ENCODE results near the gene MAD1L1. TPM values are rescaled to one million over a fixed set of nuclear protein-coding genes. Genes with fewer than 3 reads are reported as not detected.

The MAD1L1 gene
- total RNA-seq, 1 experiment from 2014 or later = 50.8 TPM

DNA sequence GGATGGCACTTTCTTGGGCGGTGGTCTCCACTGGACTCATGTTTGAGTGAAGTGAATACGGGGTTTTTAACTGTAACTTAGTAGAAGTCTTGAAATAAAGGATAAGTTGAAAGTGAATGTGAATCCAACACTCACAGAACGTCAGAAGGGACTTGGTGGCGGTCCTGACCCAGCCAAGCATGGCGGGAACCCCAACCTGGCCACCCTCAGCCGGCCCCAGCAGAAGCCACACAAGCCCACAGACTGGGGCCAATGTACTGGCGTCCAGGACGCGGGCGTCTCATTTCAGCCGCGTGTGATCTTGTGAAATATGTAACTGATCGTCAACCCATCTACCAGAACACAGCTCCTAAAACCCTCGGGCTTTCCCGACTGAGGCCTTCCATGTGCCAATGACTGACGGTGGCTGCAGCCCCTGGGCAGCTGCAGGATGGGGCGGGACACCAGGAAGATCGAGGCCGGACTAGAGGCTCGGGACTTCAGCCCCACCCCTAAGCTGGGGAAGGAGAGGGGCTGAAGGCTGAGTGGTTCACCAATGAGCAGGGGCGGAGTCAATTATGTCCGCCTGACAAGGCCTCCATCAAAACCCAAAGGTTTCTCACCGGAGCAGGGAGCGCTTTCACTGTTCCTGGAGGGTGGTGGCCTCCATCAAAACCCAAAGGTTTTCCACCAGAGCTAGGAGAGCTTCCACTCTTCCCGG lies 161.5 kb downstream of the MAD1L1 start:
- intact Hi-C loops (cut with micrococcal nuclease; ENCODE audit: unreplicated experiment) = no loop called here
- Histone ChIP-seq H3K4me1 (replicated peaks; ENCODE audit: insufficient read depth) (no peaks in the 10 kb centered on the region), H3K27me3 (ENCODE audit: insufficient read depth, low read depth) (no peaks in the 10 kb centered on the region), H3K9me2 (ENCODE audit: insufficient read depth) (no peaks in the 10 kb centered on the region), H3K79me2 (ENCODE audit: low read depth) (no peaks in the 10 kb centered on the region), H3K9me3 (ENCODE audit: insufficient read depth, low read depth) (no peaks in the 10 kb centered on the region), H3K4me3 (no peak overlapping the region), H3K4me2 (no peak overlapping the region), H3K27ac (no peak overlapping the region), H2AFZ (no peak overlapping the region), H3K36me3 (ENCODE audit: low read depth) (no peaks in the 10 kb centered on the region), H4K20me1 (ENCODE audit: insufficient read depth) (no peaks in the 10 kb centered on the region), H3F3A (ENCODE audit: insufficient read depth, low read depth) (no peaks in the 10 kb centered on the region)
- TF ChIP-seq, protein P1, sequence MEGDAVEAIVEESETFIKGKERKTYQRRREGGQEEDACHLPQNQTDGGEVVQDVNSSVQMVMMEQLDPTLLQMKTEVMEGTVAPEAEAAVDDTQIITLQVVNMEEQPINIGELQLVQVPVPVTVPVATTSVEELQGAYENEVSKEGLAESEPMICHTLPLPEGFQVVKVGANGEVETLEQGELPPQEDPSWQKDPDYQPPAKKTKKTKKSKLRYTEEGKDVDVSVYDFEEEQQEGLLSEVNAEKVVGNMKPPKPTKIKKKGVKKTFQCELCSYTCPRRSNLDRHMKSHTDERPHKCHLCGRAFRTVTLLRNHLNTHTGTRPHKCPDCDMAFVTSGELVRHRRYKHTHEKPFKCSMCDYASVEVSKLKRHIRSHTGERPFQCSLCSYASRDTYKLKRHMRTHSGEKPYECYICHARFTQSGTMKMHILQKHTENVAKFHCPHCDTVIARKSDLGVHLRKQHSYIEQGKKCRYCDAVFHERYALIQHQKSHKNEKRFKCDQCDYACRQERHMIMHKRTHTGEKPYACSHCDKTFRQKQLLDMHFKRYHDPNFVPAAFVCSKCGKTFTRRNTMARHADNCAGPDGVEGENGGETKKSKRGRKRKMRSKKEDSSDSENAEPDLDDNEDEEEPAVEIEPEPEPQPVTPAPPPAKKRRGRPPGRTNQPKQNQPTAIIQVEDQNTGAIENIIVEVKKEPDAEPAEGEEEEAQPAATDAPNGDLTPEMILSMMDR (conservative IDR thresholded peaks at IDR 0.05) = no peak
- no peak for TF ChIP-seq EZH2 (IDR thresholded peaks at IDR 0.05; ENCODE audit: low read depth)
- ChIA-PET POLR2A (ENCODE audit: unreplicated experiment) (no interaction called here), CTCF (interaction anchor here (0.7 kb wide), 1 partner anchor 14 kb away, joined by 3 read pairs; no protein-coding TSS in a partner anchor)
- no peak for DNase-seq
- BruUV-seq (replicated peaks) = no TSS peak

DNA sequence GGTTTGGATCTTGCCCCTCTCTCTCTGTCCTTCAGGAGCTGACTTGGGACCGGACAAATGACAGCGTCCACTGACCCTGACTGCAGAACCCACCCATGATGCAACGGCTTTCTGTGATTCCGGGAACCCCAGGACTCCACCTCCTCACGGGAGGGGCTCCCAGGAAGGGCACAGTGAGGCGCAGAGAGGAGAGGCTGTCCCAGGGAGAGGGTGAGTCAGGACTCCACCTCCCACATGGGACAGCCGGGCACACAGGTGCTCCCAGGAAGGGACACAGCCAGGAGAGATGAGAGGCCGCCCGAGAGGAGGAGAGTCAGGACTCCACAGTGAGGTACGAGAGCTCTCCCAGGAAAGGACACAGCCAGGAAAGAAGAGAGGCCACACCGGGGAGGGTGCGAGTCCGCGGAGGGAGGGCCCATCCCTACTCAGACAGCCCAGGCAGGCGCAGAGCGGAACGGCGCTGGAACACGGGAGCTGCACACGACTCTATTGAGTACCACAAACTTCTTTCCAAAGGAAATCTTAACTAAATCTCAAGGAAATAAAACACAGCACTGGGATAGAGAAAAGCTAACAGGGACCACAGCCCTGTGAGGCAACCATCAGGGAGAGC lies 162.5 kb downstream of the MAD1L1 start:
- no TSS peak for BruUV-seq (replicated peaks)
- Histone ChIP-seq H3K79me2 (ENCODE audit: low read depth) (no peaks in the 10 kb centered on the region), H3K27ac (no peak overlapping the region), H4K20me1 (ENCODE audit: insufficient read depth) (no peaks in the 10 kb centered on the region; the same call in 1 of the 2 replicates), H3K9me2 (ENCODE audit: insufficient read depth) (no peaks in the 10 kb centered on the region), H3K4me2 (no peak overlapping the region), H3K27me3 (ENCODE audit: insufficient read depth, low read depth) (no peaks in the 10 kb centered on the region), H3F3A (ENCODE audit: insufficient read depth, low read depth) (no peaks in the 10 kb centered on the region), H3K9me3 (ENCODE audit: insufficient read depth, low read depth) (no peaks in the 10 kb centered on the region), H3K36me3 (ENCODE audit: low read depth) (no peaks in the 10 kb centered on the region), H3K4me3 (no peak overlapping the region), H3K4me1 (replicated peaks; ENCODE audit: insufficient read depth) (no peaks in the 10 kb centered on the region), H2AFZ (no peak overlapping the region)
- intact Hi-C loops (cut with micrococcal nuclease; ENCODE audit: unreplicated experiment) = no loop called here
- TF ChIP-seq EZH2 (IDR thresholded peaks at IDR 0.05; ENCODE audit: low read depth) = no peak
- TF ChIP-seq, protein P1 (conservative IDR thresholded peaks at IDR 0.05) = no peak
- DNase-seq = no peak
- POLR2A ChIA-PET (ENCODE audit: unreplicated experiment) = interaction anchor here (0.6 kb wide), 1 partner anchor 26 kb away, joined by 15 read pairs; no protein-coding TSS in a partner anchor
- CTCF ChIA-PET = no interaction called here

DNA sequence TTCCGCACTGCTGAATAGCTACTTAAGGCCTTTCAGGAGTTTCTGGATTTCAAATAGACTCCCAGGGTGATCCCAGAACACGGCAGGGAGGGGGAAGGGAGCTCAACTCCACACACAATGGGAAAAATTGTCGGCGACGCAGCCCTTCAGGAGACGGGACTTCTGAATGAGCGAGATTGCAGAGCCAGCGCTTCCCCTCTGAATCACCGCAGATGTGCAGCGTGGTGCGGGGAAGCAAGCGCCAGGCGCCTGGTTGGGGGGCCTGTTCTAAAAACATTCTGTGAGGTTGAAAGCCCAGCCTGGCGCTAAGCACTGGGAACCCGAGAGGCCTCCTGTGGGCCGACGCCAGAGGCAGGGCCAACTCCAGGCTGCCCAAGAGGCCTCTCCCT lies 163.3 kb downstream of the MAD1L1 start:
- Histone ChIP-seq H3K9me3 (ENCODE audit: insufficient read depth, low read depth) (no peaks in the 10 kb centered on the region), H3K27me3 (ENCODE audit: insufficient read depth, low read depth) (no peaks in the 10 kb centered on the region), H3K4me2 (no peak overlapping the region), H3K4me1 (replicated peaks; ENCODE audit: insufficient read depth) (no peaks in the 10 kb centered on the region), H3K27ac (no peak overlapping the region), H3K36me3 (ENCODE audit: low read depth) (no peaks in the 10 kb centered on the region), H3K79me2 (ENCODE audit: low read depth) (no peaks in the 10 kb centered on the region), H4K20me1 (ENCODE audit: insufficient read depth) (no peaks in the 10 kb centered on the region; the same call in 1 of the 2 replicates), H2AFZ (no peak overlapping the region), H3K9me2 (ENCODE audit: insufficient read depth) (no peaks in the 10 kb centered on the region), H3F3A (ENCODE audit: insufficient read depth, low read depth) (no peaks in the 10 kb centered on the region), H3K4me3 (no peak overlapping the region)
- ChIA-PET POLR2A (ENCODE audit: unreplicated experiment) (interaction anchor here (0.6 kb wide), 1 partner anchor 286 kb away, joined by 3 read pairs; no protein-coding TSS in a partner anchor), CTCF (no interaction called here)
- DNase-seq = no peak
- no peak for TF ChIP-seq EZH2 (IDR thresholded peaks at IDR 0.05; ENCODE audit: low read depth)
- TF ChIP-seq, protein P1 (conservative IDR thresholded peaks at IDR 0.05) = no peak
- intact Hi-C loops (cut with micrococcal nuclease; ENCODE audit: unreplicated experiment) = no loop called here
- BruUV-seq (replicated peaks) = no TSS peak

Measured in PC-9 (cell line).